HCT116 (cell line): Measurements from ENCODE around the gene CLCN1. TPM values are rescaled to one million over a fixed set of nuclear protein-coding genes. Genes with fewer than 3 reads are reported as not detected.

ENCODE experiments used
- ATAC-seq: fragments of 200-7000 bp; cut with Tn5 transposase; 2 replicates; pipeline ENCODE4 v1.9.1; 2020; ENCODE audit warnings: mild to moderate bottlenecking, moderate library complexity
- BruUV-seq: library from RNA; stranded (reverse); fragments of 400-500 nt; replicated peaks from 2 replicates; lab custom pipeline; 2021; lab: Mats Ljungman, UMichigan
- CTCF ChIA-PET: fragments of 300-600 bp; sonication (Branson Sonifier 250); formaldehyde crosslinking; loops from one replicate; lab custom pipeline; 2021; ENCODE audit warnings: antibody characterized with exemption; lab: Charles Lee
- POLR2A ChIA-PET: fragments of 300-600, 350-600 bp; sonication (Branson Sonifier 250); formaldehyde crosslinking; loops from one replicate; lab custom pipeline; 2021; ENCODE audit warnings: antibody characterized with exemption; lab: Charles Lee
- RAD21 ChIA-PET, 2 experiments: fragments of 300-600 bp; sonication (Branson Sonifier 250); formaldehyde crosslinking; loops; one replicate each; lab custom pipeline; 2023; ENCODE audit warnings: low total read pairs in 2 of 2; ENCODE audit not compliant: uncharacterized antibody in 2 of 2, unreplicated experiment in 2 of 2, low non-redundant PET in 1 of 2; lab: Charles Lee
- DNase-seq: peaks from one replicate; pipeline ENCODE4 v3.0.0-alpha.2; 2010; ENCODE audit warnings: low read depth, low spot score
- H2AFZ ChIP-seq: fragments of 200-600 bp; shearing (Covaris generic), sonication (generic); 2 replicates; pipeline ENCODE4 v1.6.1; 2017; ENCODE audit warnings: low read depth, mixed run types, mixed read lengths, antibody characterized with exemption, low read length; ENCODE audit not compliant: poor library complexity, severe bottlenecking
- H3K27ac ChIP-seq: 2 replicates; pipeline ENCODE4 v1.5.1; 2012; ENCODE audit warnings: low read depth, low read length
- H3K27me3 ChIP-seq: fragments of 200-600 bp; sonication (generic); 2 replicates; pipeline ENCODE4 v1.6.1; 2016; ENCODE audit warnings: mixed run types, low read length, mixed read lengths; ENCODE audit not compliant: insufficient read depth
- H3K36me3 ChIP-seq, 2 experiments: fragments of 200-500 bp in 1 of 2; fragments of 200-600 bp in 1 of 2; sonication (Bioruptor generic) in 1 of 2; sonication (generic) in 1 of 2; 2 replicates each; pipeline versions ENCODE4 v1.5.1 to v1.6.1; 2014 to 2016; ENCODE audit warnings: low read length in 2 of 2, inconsistent platforms in 1 of 2, mixed read lengths in 1 of 2, mixed run types in 1 of 2; ENCODE audit not compliant: insufficient read depth in 2 of 2, control insufficient read depth in 1 of 2
- H3K4me1 ChIP-seq, 2 experiments: fragments of 200-600 bp in 1 of 2; sonication (generic) in 1 of 2; 2 replicates each; pipeline versions ENCODE4 v1.5.1 to v1.6.1; 2012 to 2017; ENCODE audit warnings: low read length in 2 of 2, inconsistent platforms in 1 of 2, mild to moderate bottlenecking in 1 of 2, mixed read lengths in 1 of 2, mixed run types in 1 of 2, moderate library complexity in 1 of 2; ENCODE audit not compliant: insufficient read depth in 2 of 2, control insufficient read depth in 1 of 2
- H3K4me2 ChIP-seq: fragments of 200-600 bp; sonication (generic); 2 replicates; pipeline ENCODE4 v1.6.1; 2017; ENCODE audit warnings: mixed run types, low read length, mixed read lengths
- H3K4me3 ChIP-seq, 2 experiments: fragments of 200-600 bp in 1 of 2; sonication (generic) in 1 of 2; replicated peaks in 1 of 2; 2 replicates each; pipeline ENCODE4 v1.5.1; 2011 to 2016; ENCODE audit warnings: low read length in 2 of 2, control low read depth in 1 of 2, low read depth in 1 of 2, mild to moderate bottlenecking in 1 of 2, mixed read lengths in 1 of 2, mixed run types in 1 of 2
- H3K79me2 ChIP-seq: fragments of 200-600 bp; sonication (generic); 2 replicates; pipeline ENCODE4 v1.6.1; 2017; ENCODE audit warnings: mild to moderate bottlenecking, mixed run types, low read length, moderate library complexity, mixed read lengths; ENCODE audit not compliant: insufficient read depth
- H3K9ac ChIP-seq: fragments of 200-600 bp; sonication (generic); 2 replicates; pipeline ENCODE4 v1.6.1; 2016; ENCODE audit warnings: low read length, mixed read lengths
- H3K9me2 ChIP-seq: fragments of 200-600 bp; sonication (generic), shearing (Covaris generic); 2 replicates; pipeline ENCODE4 v1.6.1; 2017; ENCODE audit warnings: mixed run types, mild to moderate bottlenecking, moderate library complexity; ENCODE audit not compliant: insufficient read depth
- H3K9me3 ChIP-seq, 2 experiments: fragments of 200-500 bp in 1 of 2; fragments of 200-600 bp in 1 of 2; sonication (Bioruptor generic) in 1 of 2; sonication (generic) in 1 of 2; 2 replicates each; pipeline ENCODE4 v1.6.1; 2014 to 2017; ENCODE audit warnings: low read length in 2 of 2, mixed read lengths in 2 of 2, inconsistent platforms in 1 of 2, low read depth in 1 of 2, mild to moderate bottlenecking in 1 of 2, mixed run types in 1 of 2, moderate library complexity in 1 of 2; ENCODE audit not compliant: control insufficient read depth in 1 of 2, insufficient read depth in 1 of 2
- H4K20me1 ChIP-seq: fragments of 200-600 bp; sonication (generic), shearing (Covaris generic); 2 replicates; pipeline ENCODE4 v1.6.1; 2017; ENCODE audit warnings: mixed run types, mild to moderate bottlenecking, moderate library complexity; ENCODE audit not compliant: insufficient read depth
- ATF3 ChIP-seq: IDR thresholded peaks from 2 replicates; pipeline ENCODE4 v1.6.1; 2012
- CEBPB ChIP-seq: IDR thresholded peaks from 2 replicates; pipeline ENCODE4 v1.6.1; 2012; ENCODE audit warnings: low read depth
- EGR1 ChIP-seq: IDR thresholded peaks from 2 replicates; pipeline ENCODE4 v1.6.1; 2012; ENCODE audit warnings: low read depth
- ELF1 ChIP-seq: IDR thresholded peaks from 2 replicates; pipeline ENCODE4 v1.6.1; 2012; ENCODE audit warnings: low read depth, borderline replicate concordance
- EZH2 ChIP-seq: fragments of 200-600 bp; sonication (generic); IDR thresholded peaks from 2 replicates; pipeline ENCODE4 v1.6.1; 2017; ENCODE audit warnings: antibody characterized with exemption, mixed run types
- EZH2phosphoT487 ChIP-seq: fragments of 200-600 bp; IDR thresholded peaks from 2 replicates; pipeline ENCODE4 v1.6.1; 2018; ENCODE audit warnings: antibody characterized with exemption, borderline replicate concordance
- FOSL1 ChIP-seq: IDR thresholded peaks from 2 replicates; pipeline ENCODE4 v1.6.1; 2012; ENCODE audit warnings: low read depth
- JUND ChIP-seq: IDR thresholded peaks from 2 replicates; pipeline ENCODE4 v1.6.1; 2012
- POLR2A ChIP-seq: IDR thresholded peaks from 2 replicates; pipeline ENCODE4 v1.7.0; 2011; ENCODE audit warnings: borderline replicate concordance; ENCODE audit not compliant: insufficient read depth, insufficient read length; ENCODE audit errors: extremely low read depth
- POLR2AphosphoS5 ChIP-seq: IDR thresholded peaks from 2 replicates; pipeline ENCODE4 v1.6.1; 2011; ENCODE audit warnings: mild to moderate bottlenecking, low read depth, low read length, moderate library complexity
- REST ChIP-seq: IDR thresholded peaks from 2 replicates; pipeline ENCODE4 v1.6.1; 2012; ENCODE audit warnings: low read depth
- SIN3A ChIP-seq: IDR thresholded peaks from 2 replicates; pipeline ENCODE4 v1.6.1; 2012; ENCODE audit warnings: low read depth
- SP1 ChIP-seq: IDR thresholded peaks from 2 replicates; pipeline ENCODE4 v1.6.1; 2012; ENCODE audit warnings: low read depth
- SRF ChIP-seq: IDR thresholded peaks from 2 replicates; pipeline ENCODE4 v1.6.1; 2012; ENCODE audit warnings: low read depth
- TCF7L2 ChIP-seq: IDR thresholded peaks from 2 replicates; pipeline ENCODE4 v1.7.0; 2011; ENCODE audit warnings: borderline replicate concordance, inconsistent platforms; ENCODE audit not compliant: insufficient read depth, insufficient read length; ENCODE audit errors: extremely low read depth
- YY1 ChIP-seq: IDR thresholded peaks from 2 replicates; pipeline ENCODE4 v1.6.1; 2011; ENCODE audit warnings: low read length, low read depth, moderate library complexity, mild to moderate bottlenecking; ENCODE audit not compliant: insufficient replicate concordance; ENCODE audit errors: extremely low read depth
- ZFX ChIP-seq: fragments of 450-650 bp; IDR thresholded peaks from 2 replicates; pipeline ENCODE4 v1.6.1; 2017
- intact Hi-C: fragments of 100-400 bp; cut with micrococcal nuclease; formaldehyde crosslinking; loops from 2 replicates; pipeline ENCODE4 v1.10.0; 2022
- total RNA-seq: library from RNA; stranded (reverse); gene quantifications from one replicate; pipeline ENCODE4 v1.2.1, GENCODE V29; 2021; ENCODE audit not compliant: unreplicated experiment
- TF ChIP-seq, protein P1 (sequence below): IDR thresholded peaks from 2 replicates; pipeline ENCODE4 v1.6.1; 2011; ENCODE audit warnings: mild to moderate bottlenecking, low read length, moderate library complexity; ENCODE audit not compliant: insufficient replicate concordance; ENCODE audit errors: extremely low read depth
- TF ChIP-seq, protein P2 (sequence below), 3 experiments: fragments of 200-600 bp in 1 of 3; sonication (generic) in 1 of 3; IDR thresholded peaks in 2 of 3; conservative IDR thresholded peaks in 1 of 3; 2 replicates each; pipeline ENCODE4 v1.5.1; 2012 to 2017; ENCODE audit warnings: low read depth in 2 of 3, low read length in 2 of 3, antibody characterized with exemption in 1 of 3, borderline replicate concordance in 1 of 3, control low read depth in 1 of 3, mild to moderate bottlenecking in 1 of 3, mixed read lengths in 1 of 3, mixed run types in 1 of 3, moderate library complexity in 1 of 3; ENCODE audit not compliant: insufficient read depth in 1 of 3

The CLCN1 gene
- total RNA-seq, 1 experiment from 2014 or later: 0.47 TPM

DNA sequence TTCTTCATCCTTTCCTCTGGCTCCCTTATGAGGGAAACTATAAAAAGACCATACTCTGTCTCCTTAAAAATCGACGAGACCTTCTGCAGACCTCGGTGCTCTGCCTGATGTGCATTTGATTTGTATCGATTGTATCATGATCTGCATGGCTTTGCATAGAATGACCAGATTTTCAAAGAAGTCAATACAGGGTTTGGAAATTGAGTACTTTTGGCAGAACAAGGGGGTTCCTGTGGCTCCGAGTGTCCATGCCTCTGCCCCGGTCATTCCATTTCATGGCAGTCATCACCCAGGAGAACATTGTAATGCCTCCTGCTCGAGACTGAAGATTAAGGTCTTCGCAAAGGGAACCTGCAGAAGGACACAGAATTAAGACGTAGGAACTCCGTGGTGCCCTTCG lies 27.1 kb upstream of the CLCN1 start:
- ChIA-PET RAD21 (no interaction called here), POLR2A (no interaction called here), CTCF (no interaction called here)
- Histone ChIP-seq H3K4me1 (peaks cover 27 to 51% of the 10 kb centered on the region in 2 experiments), H3K27ac (peak overlapping the region; percentile 66), H3K9me3 (no peaks in the 10 kb centered on the region; a peak in 1 of 4 replicates), H3K9me2 (no peaks in the 10 kb centered on the region), H3K79me2 (peaks cover 44% of the 10 kb centered on the region), H2AFZ (no peak overlapping the region), H4K20me1 (no peaks in the 10 kb centered on the region), H3K36me3 (peaks cover 19 to 23% of the 10 kb centered on the region in 2 experiments; a peak in 3 of 4 replicates), H3K4me3 (peak overlapping the region; percentile 81 to 96), H3K27me3 (no peaks in the 10 kb centered on the region), H3K9ac (peak overlapping the region; percentile 98), H3K4me2 (peak overlapping the region; percentile 82)
- TSS peak; percentile 45 for BruUV-seq
- DNase-seq (no peak), ATAC-seq (no peak)
- intact Hi-C loops: no loop called here
- TF ChIP-seq SRF: no peak
- no peak for TF ChIP-seq YY1
- TF ChIP-seq FOSL1: no peak
- TF ChIP-seq EZH2phosphoT487: no peak
- TF ChIP-seq ATF3: no peak
- TF ChIP-seq EZH2: no peak
- TF ChIP-seq ELF1: no peak
- TF ChIP-seq REST: no peak
- TF ChIP-seq CEBPB: no peak
- TF ChIP-seq ZFX: no peak
- no peak for TF ChIP-seq POLR2AphosphoS5
- no peak for TF ChIP-seq POLR2A
- TF ChIP-seq, protein P1, sequence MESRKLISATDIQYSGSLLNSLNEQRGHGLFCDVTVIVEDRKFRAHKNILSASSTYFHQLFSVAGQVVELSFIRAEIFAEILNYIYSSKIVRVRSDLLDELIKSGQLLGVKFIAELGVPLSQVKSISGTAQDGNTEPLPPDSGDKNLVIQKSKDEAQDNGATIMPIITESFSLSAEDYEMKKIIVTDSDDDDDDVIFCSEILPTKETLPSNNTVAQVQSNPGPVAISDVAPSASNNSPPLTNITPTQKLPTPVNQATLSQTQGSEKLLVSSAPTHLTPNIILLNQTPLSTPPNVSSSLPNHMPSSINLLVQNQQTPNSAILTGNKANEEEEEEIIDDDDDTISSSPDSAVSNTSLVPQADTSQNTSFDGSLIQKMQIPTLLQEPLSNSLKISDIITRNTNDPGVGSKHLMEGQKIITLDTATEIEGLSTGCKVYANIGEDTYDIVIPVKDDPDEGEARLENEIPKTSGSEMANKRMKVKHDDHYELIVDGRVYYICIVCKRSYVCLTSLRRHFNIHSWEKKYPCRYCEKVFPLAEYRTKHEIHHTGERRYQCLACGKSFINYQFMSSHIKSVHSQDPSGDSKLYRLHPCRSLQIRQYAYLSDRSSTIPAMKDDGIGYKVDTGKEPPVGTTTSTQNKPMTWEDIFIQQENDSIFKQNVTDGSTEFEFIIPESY: no peak
- TF ChIP-seq JUND: no peak
- no peak for TF ChIP-seq SIN3A
- TF ChIP-seq, protein P2, sequence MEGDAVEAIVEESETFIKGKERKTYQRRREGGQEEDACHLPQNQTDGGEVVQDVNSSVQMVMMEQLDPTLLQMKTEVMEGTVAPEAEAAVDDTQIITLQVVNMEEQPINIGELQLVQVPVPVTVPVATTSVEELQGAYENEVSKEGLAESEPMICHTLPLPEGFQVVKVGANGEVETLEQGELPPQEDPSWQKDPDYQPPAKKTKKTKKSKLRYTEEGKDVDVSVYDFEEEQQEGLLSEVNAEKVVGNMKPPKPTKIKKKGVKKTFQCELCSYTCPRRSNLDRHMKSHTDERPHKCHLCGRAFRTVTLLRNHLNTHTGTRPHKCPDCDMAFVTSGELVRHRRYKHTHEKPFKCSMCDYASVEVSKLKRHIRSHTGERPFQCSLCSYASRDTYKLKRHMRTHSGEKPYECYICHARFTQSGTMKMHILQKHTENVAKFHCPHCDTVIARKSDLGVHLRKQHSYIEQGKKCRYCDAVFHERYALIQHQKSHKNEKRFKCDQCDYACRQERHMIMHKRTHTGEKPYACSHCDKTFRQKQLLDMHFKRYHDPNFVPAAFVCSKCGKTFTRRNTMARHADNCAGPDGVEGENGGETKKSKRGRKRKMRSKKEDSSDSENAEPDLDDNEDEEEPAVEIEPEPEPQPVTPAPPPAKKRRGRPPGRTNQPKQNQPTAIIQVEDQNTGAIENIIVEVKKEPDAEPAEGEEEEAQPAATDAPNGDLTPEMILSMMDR (IDR thresholded peaks at IDR 0.05 in 2 of 3, conservative IDR thresholded peaks at IDR 0.05 in 1 of 3; ENCODE audit: borderline replicate concordance in 1 of 3, insufficient read depth in 1 of 3, low read depth in 2 of 3, low read length in 2 of 3): no peak
- TF ChIP-seq SP1: no peak
- TF ChIP-seq TCF7L2: no peak
- TF ChIP-seq EGR1: no peak
